ENCODE results near the gene NOTCH3.
A peak's percentile ranks its signal among the peaks of the same experiment; 100 is the strongest.

NOTCH3 gene

DNA sequence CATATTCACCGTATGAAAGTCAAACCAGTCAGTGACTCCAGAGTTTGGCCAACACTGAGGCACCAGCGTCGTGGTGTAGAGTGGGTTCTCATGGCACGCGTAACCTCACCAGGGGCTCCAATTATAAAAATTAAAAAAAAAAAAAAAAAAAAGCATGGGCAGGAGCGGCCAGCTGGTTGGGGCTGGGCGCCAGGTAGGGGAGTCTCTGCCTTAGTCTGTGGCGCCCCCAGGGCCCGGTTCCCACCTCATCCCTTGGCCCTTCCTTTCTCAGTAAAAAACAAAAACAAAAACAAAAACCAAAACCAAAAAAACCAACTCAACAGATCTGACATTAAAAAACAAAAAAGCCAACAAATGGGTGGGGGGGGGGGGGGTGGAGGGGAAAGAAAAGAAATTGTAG lies 36.1 kb upstream of the NOTCH3 start:
- DNase-seq (ENCODE audit: low read depth in 2 of 2) = no peak

DNA sequence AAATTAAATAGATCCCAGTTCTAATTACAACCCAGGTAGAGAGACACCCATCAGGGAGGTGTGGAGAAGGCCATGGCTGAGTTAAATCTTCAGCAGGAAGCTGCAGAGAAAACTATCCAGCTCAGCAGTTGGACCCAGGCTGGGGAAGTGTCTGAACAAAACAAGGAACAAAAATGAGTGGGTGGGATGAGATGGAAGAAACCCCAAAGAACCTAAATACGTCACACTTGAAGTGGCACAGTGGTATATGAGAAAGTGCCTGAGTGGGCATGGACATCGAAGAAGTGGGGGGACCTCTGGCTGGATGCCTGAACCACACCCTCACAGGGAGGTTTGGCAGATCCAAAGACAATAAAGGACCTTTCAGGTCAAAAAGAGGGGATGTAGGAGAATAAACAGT lies 35.0 kb upstream of the NOTCH3 start:
- DNase-seq (ENCODE audit: low read depth in 2 of 2) = no peak

DNA sequence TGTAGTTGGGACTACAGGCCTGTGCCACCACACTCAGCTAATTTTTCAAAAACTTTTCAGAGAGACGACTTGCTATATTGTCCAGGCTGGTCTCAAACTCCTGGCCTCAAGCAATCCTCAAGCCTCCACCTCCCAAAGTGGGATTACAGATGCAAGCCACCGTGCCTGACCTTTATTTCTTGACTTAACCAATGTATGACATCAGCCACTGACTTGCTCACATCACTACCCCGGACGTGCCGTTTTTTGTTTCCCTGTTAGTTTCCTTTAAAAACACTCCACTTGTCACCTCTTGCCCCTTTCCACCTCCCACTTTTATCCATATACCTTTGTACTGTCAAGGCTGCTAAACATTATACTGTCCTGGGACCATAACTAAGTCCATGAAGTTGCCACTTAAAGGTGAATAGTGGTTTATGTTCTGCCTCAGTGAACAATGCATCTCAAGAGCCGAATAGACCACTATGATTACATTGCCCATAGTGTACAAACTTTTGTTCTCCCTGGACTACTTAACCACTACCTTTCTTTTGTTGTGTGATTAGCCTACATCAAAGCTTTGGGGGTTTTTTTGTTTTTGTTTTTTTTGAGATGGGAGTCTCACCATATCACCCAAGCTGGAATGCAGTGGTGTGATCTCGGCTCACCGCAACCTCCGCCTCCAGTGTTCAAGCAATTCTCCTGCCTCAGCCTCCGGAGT lies 33.8 kb upstream of the NOTCH3 start:
- no peak for DNase-seq (ENCODE audit: low read depth in 2 of 2)

DNA sequence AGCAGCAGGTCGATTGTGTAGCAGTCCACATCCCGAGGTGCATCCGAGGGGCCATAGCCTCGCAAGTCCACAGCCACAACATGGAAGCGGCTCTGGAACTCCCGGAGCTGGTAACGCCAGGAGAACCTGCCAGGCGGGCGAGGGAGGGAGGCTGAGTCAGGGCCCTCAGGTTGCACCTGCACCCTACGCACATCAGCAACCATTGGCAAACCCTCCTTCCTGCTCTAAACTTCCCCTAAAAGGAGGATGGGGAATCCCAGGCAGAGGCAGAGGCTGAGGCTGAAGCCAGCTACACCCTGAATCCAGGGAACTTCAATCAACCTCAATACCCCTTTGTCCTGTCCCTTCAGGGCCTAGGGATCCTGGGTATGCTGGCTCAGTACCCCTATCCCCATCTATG lies 30.5 kb upstream of the NOTCH3 start:
- DNase-seq (ENCODE audit: low read depth in 2 of 2) = no peak

DNA sequence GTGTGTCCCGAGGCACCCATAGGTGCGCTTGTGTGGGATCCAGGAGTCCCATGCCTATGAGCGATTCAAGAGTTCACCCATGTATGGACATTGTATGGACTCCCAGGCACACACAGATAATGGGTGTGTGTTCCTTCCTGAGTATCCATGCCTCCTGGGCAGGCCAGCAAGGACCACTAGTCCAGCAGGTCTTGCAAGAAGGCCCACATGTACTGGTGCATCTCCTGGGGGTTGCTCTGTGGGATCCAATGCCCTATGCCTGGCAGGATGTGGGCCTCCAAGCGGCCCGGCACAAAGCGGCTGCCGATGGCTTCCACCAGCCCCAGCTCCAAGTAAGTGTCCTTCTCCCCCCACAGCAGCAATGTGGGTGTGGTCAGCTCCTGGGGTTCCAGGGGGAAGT lies 26.5 kb upstream of the NOTCH3 start:
- no peak for DNase-seq (ENCODE audit: low read depth in 2 of 2)

DNA sequence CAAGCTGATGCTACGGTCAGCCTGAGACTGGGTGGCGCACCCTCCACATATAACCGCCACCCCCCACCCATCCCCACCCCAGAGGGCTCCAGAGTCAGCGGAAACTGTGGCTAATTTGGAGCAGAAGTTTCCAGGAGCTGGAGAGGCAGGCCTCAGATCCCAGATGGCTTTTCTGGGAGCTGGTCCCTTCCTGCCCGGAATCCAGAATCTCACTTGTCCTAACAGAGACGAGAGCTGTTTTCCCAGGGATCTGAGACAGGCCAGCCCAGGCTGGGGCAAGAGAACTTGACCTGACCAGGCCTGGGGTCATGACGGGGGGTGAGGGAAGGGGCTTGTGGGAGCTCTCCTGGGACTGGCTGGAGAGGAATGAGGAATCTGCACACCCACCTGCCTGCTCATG lies 25.0 kb upstream of the NOTCH3 start:
- DNase-seq (ENCODE audit: low read depth in 2 of 2) = no peak

DNA sequence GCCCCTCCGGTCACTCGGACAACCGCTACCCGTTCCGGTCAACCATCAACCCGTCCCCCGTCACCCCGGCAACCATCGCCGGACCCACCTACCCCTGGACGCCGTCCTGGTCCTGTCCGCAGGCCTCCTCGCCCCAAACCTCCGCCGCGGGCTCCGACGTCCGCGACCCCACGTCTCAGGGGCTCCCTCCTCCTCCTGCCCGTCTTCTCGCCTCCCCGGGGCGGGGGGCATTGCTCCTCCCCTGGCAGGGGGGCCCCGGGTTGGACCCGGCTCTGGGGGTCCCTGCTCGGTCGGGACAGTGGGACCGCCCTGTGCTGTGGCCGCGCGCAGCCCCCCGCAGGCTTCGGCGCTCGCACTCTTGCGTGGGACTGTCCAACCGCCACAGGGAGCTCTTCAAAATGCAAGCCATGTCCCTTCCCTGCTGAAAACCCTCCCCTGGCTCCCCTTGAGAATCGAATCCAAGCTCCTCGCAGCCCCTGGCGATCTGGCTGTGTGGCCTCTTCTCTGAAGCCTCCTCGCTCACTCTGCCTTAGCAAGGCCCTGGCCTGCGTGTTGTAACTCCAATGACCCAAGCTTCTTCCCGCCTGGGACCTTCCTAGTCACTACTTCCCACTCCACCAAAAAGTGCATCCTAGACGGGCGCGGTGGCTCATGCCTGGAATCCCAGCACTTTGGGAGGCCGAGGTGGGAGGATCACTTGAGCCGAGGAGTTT lies 23.0 kb upstream of the NOTCH3 start:
- no peak for DNase-seq (ENCODE audit: low read depth in 2 of 2)

DNA sequence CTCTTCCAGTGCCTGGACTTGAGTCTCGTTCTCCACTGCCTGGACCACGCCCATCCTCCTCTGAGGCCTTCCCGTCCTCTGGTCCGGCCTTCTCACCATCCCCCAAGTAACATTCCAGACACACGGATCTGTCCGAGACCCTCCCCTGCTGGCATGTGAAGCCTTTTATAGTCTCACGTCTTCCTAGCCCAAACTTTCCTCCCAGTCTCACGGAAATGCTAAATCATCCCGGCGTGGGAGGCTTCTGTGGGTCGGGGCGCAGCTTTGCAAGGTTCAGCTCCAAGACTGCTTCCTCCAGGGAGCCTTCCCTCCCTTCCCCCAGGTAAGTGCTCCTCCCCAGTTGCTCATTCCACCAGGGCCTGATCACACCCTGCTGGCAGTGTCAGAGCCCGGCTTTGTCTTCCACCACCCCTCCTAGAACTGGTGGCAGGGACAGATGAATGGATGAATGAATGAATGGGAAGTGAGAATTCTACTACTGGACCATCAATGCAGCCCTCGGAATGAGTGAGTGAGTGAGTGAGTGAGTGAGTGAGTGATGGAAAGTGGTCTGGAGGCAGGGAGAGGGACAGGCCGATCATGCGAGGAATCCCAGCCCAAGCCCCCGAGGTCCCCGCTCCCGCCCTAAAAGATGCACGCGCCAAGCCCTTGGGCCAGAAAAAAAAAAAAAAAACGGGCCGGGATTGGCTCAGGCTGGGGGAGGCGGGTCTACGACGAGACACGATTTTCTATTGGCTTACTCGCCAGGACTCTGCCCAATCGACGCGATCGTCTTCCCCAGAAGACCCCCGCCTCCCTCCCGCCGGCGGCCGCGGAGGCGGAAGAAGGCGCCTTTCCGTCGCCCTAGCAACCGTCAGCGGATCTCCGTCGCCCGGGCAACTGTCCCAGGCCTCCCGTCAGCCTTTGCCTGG lies 22.2 kb upstream of the NOTCH3 start:
- DNase-seq (ENCODE audit: low read depth in 2 of 2) = peak; percentile 43 to 46

DNA sequence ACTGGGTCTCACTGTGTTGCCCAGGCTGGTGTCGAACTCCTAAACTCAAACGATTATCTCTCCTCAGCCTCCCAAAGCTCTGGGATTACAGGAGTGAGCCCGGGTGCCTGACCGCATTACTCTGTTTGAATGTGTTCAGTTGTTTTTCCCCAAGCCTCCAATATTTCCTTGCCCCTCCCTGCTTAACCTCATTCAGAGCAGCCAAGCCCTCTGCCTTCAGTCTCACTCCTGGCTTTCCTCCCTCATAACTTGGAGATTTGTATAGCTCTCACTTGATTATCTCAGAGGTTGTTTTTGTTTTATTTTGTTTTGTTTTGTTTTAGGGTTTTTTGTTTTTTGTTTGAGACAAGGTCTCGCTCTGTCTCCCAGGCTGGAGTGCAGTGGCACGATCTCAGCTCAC lies 20.0 kb upstream of the NOTCH3 start:
- no peak for DNase-seq (ENCODE audit: low read depth in 2 of 2)

DNA sequence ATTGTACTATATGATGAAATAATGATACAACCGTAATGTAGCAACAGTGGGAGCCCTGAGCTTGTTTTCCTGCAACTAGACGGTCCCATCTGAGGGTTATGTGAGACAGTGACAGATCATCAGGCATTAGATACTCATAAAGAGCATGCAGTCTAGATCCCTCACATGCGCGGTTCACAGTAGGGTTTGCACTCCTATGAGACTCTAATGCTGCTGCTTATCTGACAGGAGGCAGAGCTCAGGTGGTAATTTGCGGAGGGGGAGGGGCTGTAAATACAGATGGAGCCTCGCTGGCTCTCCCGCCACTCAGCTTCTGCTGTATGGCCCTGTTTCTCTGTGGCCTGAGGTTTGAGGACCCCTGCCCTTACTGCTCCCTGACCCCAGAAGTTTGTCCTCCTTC lies 17.7 kb upstream of the NOTCH3 start:
- no peak for DNase-seq (ENCODE audit: low read depth in 2 of 2)

DNA sequence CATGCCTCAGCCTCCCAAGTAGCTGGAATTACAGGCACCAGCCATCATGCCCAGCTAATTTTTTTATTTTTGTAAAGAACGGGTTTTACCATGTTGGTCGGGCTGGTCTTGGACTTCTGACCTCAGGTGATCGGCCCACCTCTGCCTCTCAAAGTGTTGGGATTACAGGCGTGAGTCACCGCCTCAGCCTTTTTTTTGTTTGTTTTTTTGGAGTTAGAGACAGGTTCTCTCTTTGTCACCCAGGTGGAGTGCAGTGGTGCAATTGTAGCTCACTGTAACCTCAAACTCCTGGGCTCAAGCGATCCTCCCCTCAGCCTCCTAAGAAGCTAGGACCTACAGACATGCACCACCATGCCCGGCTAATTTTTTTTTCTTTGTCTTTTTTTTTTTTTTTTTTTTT lies 15.6 kb upstream of the NOTCH3 start:
- no peak for DNase-seq (ENCODE audit: low read depth in 2 of 2)

DNA sequence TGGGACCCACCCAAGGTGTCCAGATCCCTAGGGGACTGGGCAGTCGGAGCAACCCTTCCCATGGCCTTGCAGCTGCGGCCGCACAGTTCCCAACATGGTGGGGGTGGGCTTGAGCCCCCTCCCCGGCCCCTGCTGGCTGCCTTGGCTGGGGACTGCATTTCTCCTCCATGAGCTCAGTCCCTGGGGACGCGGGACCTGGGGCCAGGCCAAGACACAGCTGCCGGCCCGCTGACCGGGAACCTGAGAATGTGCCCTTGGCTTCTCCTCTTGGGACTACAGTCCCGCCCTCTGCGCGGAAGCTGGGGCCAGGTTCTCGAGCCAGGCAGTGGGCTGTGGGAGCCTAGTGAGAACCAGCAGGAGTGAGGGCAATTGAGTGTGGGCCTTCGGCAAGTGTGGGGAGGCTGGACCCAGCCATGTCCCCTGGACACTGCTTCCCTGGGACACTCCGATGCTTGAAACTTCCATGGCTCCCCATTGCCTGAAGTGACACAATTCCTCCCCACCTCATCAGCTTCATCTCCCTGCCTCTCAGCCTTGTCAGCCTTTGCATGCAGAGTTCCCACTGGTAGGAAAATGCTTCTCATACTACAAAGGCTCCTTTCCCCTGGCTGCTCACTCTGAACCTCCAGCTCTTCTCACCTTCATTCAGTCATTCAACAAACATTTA lies 13.1 kb upstream of the NOTCH3 start:
- DNase-seq (ENCODE audit: low read depth in 2 of 2) = no peak

DNA sequence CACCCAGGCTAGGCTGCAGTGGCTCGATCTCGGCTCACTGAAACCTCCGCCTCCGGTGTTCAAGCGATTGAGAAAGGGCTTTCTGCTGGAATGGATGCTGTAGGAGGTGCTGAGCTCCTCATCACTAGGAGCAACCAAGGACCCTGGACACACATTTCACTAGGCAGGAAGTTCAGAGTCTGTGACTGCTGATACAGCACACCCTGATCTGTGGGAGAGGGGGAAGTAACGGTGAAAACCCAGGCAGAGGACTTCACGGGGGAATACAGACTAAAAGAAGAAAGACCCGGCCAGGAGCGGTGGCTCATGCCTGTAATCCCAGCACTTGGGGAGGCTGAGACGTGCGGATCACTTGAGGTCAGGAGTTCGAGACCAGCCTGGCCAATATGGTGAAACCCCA lies 11.9 kb upstream of the NOTCH3 start:
- DNase-seq (ENCODE audit: low read depth in 2 of 2) = no peak

DNA sequence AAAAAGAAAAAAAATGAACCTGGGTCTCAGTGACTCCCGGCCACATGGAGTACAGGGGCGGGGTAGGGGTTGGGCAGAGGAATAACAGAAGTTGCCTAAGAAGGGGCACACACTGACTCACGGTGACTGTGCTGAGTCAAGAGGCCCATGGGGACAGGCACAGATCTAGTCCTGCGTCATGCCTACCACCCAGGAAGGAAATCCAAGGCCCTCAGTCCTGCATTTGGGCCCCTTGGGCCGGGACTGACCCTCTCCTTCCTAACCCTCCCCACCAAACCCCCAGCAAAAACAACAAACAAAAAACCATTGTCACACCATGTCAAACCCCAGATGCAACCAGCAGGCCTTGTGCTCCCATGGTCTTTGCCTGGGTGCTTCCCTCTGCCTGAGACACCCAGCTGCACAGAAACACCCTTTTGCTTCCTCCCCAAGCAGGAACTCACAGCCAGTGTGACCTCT lies 9.6 kb upstream of the NOTCH3 start:
- DNase-seq (ENCODE audit: low read depth in 2 of 2) = no peak

DNA sequence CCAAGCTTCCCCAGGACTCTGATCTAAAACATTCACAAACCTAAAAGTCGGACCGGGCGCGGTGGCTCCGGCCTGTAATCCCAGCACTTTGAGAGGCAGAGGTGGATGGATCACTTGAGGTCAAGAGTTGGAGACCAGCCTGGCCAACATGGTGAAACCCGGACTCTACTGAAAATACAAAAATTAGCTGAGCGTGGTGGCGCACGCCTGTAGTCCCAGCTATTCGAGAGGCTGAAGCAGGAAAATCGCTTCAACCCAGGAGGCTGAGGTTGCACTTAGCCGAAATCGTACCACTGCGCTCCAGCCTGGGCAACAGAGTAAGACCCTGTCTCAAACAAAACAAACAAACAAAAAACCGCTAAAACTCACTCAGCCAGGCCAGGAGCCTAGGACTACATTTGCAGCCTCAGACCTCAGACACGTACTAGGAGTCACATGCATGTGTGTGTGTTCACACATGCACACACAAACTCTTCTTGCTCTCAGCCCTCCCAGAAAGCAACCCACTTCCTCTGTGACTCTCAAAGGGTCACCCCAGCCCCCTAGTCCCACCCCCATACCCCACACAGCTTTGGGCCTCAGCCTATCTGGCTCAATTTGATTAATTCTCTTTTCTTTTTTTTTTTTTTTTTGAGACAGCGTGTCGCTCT lies 704 bp upstream of the NOTCH3 start:
- no peak for DNase-seq (ENCODE audit: low read depth in 2 of 2)

DNA sequence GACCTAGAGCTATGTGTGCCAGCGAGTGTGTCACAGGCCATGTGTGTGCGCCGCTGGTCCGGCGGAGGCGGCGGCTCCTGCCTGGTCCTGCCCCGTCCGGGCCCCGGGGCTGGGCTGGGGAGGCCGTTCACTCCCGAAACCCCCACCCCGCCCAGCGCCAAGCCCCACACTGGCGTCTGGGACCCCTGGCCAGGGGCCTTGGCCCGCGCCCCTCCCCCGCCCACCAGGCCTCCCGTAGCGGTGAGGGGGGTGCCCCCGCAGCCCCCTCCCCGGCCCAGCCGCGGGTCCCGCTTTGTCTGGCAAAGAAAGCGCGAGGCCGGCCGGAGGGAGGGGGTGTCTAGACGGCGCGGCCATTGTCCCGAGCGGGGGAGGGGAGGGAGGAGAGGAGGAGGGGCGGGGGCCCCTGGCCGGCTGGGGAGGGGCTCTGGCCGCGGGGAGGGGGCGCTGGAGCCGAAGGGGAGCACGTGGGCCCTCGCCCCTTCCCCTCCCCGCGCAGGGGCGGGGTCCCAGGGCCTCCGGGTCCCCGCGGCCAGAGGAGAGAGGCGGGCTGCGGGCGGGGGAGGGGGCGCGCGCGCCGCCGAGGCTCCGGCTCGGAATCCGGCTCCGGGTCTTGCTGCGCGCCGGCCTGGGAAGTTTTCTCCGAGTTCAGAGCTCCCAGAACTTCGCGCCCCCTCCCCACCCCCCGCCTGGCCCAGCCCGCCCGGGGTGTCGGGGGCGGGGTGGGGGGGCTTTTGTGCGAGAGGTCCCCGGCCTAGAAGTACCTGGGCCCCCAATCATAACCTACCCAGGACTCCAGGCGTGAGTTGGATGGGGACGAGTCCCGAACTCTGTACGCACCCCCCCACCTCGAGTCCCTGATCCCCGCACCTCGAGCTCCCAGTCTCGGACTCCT lies 888 bp downstream of the NOTCH3 start:
- no peak for DNase-seq (ENCODE audit: low read depth in 2 of 2)

DNA sequence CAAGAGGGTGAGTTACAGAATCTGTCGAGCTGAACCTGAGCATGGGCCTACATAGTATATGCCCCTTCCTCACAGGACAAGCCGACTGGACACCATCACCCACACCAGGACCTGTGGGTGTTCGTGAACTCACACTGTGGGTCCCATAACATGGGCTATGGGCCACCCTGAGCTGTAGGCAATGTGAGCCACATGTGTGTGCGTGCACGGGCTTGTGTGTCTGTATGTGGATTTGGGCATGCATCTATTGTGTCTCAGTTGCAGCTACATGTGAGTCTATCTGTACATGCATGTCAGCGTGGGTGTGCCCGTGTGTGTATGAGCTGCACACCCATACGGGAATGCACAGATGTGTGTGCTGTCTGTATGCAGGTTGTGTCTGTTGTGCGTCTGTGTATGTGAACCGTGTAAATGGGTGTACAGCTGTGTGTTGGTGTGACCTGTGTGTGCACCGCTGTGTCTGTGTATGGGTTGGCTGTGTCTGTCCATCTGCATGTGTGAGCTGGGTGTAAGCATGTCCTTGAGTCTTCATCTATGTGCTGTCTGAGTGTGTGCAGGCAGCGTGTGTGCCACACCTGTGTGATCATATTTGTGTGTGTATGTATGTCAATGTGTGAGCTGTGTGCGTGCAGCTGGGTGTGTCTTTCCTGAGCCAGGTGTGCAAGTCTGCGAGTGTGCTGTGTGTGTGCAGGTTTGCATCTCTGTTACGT lies 1.7 kb downstream of the NOTCH3 start:
- DNase-seq (ENCODE audit: low read depth in 2 of 2) = no peak

DNA sequence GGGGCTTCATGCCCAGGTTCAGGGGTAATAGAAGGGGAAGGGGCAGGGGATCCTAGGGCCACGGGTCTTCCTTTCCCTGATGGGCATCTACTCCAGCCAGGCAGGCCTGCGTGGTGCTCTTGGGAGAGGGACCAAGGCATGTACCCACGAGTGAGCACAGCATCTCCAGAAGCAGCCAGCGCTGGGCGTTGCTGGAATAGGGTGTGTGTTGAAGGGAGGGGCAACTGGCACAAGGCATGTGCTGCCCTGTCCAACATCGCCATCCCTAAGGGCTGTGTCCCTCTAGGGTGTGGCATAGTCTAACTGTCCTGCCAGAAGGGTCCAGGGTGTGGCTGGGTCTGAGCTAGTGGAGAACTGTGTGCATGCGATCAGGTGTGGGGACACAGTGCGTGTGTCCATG lies 2.9 kb downstream of the NOTCH3 start:
- no peak for DNase-seq (ENCODE audit: low read depth in 2 of 2)

DNA sequence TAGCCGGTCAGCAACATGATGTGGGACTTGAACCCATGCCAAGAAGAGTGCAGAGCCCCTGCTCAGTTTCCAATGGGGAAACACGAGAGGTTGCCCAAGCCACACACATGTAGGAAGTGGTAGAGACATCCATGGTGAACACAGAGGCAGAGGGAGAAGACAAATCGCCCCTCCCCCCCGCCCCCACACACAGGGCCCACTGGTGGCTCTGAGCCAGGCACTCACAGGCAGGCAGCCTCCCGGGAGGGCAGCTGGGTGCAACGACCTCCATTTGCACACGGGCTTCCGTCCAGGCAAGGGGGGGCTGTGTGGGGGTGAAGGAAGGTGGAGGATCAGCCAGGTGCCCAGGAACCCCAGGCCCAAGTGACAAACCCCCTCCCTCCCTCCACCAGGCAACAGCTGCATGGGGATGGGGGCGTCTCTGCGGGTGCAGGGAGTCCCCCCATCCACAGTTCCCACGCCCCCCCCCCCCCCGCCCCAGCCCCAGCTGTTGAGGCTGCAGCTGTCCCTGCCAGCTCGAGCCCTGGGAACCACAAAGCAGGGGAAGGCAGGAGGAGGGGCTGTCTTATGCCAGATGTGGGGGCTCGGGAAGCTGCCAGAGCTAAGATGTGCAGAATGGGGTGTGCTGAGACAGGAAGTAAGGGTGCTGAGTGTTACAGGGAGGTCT lies 3.4 kb downstream of the NOTCH3 start:
- no peak for DNase-seq (ENCODE audit: low read depth in 2 of 2)

Data from stimulated activated CD8-positive, alpha-beta memory T cell treated with anti-CD3 and anti-CD28 coated beads, Interleukin-7, amount 100 ng/mL, for 1 hour (primary cell).